Measurements from ENCODE around the gene TMEM273.

The TMEM273 gene

GRCh38 chr10:49220679-49221078 lies 32.5 kb upstream of the TMEM273 start:
- Histone ChIP-seq H3K4me3 (ENCODE audit: low read length) (no peak overlapping the region), H3K9ac (ENCODE audit: low read length) (no peak overlapping the region), H3K36me3 (ENCODE audit: control insufficient read depth, low read depth, low read length) (no peaks in the 10 kb centered on the region), H3K27me3 (ENCODE audit: control insufficient read depth, insufficient read depth, low read length) (no peaks in the 10 kb centered on the region), H3K9me3 (ENCODE audit: control insufficient read depth, low read depth, low read length) (no peaks in the 10 kb centered on the region), H3K4me1 (ENCODE audit: control insufficient read depth, low read depth, low read length) (no peaks in the 10 kb centered on the region), H3K27ac (ENCODE audit: low read length) (no peak overlapping the region)

GRCh38 chr10:49220031-49220430 lies 31.8 kb upstream of the TMEM273 start:
- Histone ChIP-seq H3K27me3 (ENCODE audit: control insufficient read depth, insufficient read depth, low read length) (no peaks in the 10 kb centered on the region), H3K4me1 (ENCODE audit: control insufficient read depth, low read depth, low read length) (no peaks in the 10 kb centered on the region), H3K9ac (ENCODE audit: low read length) (no peak overlapping the region), H3K9me3 (ENCODE audit: control insufficient read depth, low read depth, low read length) (no peaks in the 10 kb centered on the region), H3K27ac (ENCODE audit: low read length) (no peak overlapping the region), H3K4me3 (ENCODE audit: low read length) (no peak overlapping the region), H3K36me3 (ENCODE audit: control insufficient read depth, low read depth, low read length) (no peaks in the 10 kb centered on the region)

- Histone ChIP-seq H3K4me3 (ENCODE audit: low read length) (no peak overlapping the region), H3K36me3 (ENCODE audit: control insufficient read depth, low read depth, low read length) (no peaks in the 10 kb centered on the region), H3K9me3 (ENCODE audit: control insufficient read depth, low read depth, low read length) (no peaks in the 10 kb centered on the region), H3K9ac (ENCODE audit: low read length) (no peak overlapping the region), H3K27me3 (ENCODE audit: control insufficient read depth, insufficient read depth, low read length) (no peaks in the 10 kb centered on the region), H3K27ac (ENCODE audit: low read length) (no peak overlapping the region), H3K4me1 (ENCODE audit: control insufficient read depth, low read depth, low read length) (no peaks in the 10 kb centered on the region)
These were observed 31.1 kb upstream of the TMEM273 start for GRCh38 chr10:49219248-49219647.

- no peak overlapping the region for H3K27ac ChIP-seq (ENCODE audit: low read length)
- no peaks in the 10 kb centered on the region for H3K9me3 ChIP-seq (ENCODE audit: control insufficient read depth, low read depth, low read length)
- H3K27me3 ChIP-seq (ENCODE audit: control insufficient read depth, insufficient read depth, low read length), result no peaks in the 10 kb centered on the region
- no peak overlapping the region for H3K4me3 ChIP-seq (ENCODE audit: low read length)
- H3K4me1 ChIP-seq (ENCODE audit: control insufficient read depth, low read depth, low read length), result no peaks in the 10 kb centered on the region
- no peaks in the 10 kb centered on the region for H3K36me3 ChIP-seq (ENCODE audit: control insufficient read depth, low read depth, low read length)
- no peak overlapping the region for H3K9ac ChIP-seq (ENCODE audit: low read length)
These were observed 30.3 kb upstream of the TMEM273 start for GRCh38 chr10:49218480-49218879.

GRCh38 chr10:49217645-49218044 lies 29.5 kb upstream of the TMEM273 start:
- Histone ChIP-seq H3K9me3 (ENCODE audit: control insufficient read depth, low read depth, low read length) (no peaks in the 10 kb centered on the region), H3K4me3 (ENCODE audit: low read length) (no peak overlapping the region), H3K27ac (ENCODE audit: low read length) (no peak overlapping the region), H3K4me1 (ENCODE audit: control insufficient read depth, low read depth, low read length) (peaks cover 4% of the 10 kb centered on the region), H3K27me3 (ENCODE audit: control insufficient read depth, insufficient read depth, low read length) (no peaks in the 10 kb centered on the region), H3K36me3 (ENCODE audit: control insufficient read depth, low read depth, low read length) (no peaks in the 10 kb centered on the region), H3K9ac (ENCODE audit: low read length) (no peak overlapping the region)

GRCh38 chr10:49213211-49213610 lies 25.0 kb upstream of the TMEM273 start:
- Histone ChIP-seq H3K27ac (ENCODE audit: low read length) (no peak overlapping the region), H3K9me3 (ENCODE audit: control insufficient read depth, low read depth, low read length) (no peaks in the 10 kb centered on the region), H3K4me1 (ENCODE audit: control insufficient read depth, low read depth, low read length) (peaks cover 4% of the 10 kb centered on the region), H3K36me3 (ENCODE audit: control insufficient read depth, low read depth, low read length) (no peaks in the 10 kb centered on the region), H3K4me3 (ENCODE audit: low read length) (no peak overlapping the region), H3K9ac (ENCODE audit: low read length) (no peak overlapping the region), H3K27me3 (ENCODE audit: control insufficient read depth, insufficient read depth, low read length) (no peaks in the 10 kb centered on the region)

- no peak overlapping the region for H3K9ac ChIP-seq (ENCODE audit: low read length)
- peaks cover 4% of the 10 kb centered on the region for H3K4me1 ChIP-seq (ENCODE audit: control insufficient read depth, low read depth, low read length)
- H3K36me3 ChIP-seq (ENCODE audit: control insufficient read depth, low read depth, low read length), result no peaks in the 10 kb centered on the region
- no peaks in the 10 kb centered on the region for H3K9me3 ChIP-seq (ENCODE audit: control insufficient read depth, low read depth, low read length)
- H3K4me3 ChIP-seq (ENCODE audit: low read length), result no peak overlapping the region
- no peaks in the 10 kb centered on the region for H3K27me3 ChIP-seq (ENCODE audit: control insufficient read depth, insufficient read depth, low read length)
- H3K27ac ChIP-seq (ENCODE audit: low read length), result no peak overlapping the region
These were observed 24.6 kb upstream of the TMEM273 start for GRCh38 chr10:49212783-49213182.

GRCh38 chr10:49212076-49212475 lies 23.9 kb upstream of the TMEM273 start:
- peaks cover 4% of the 10 kb centered on the region for H3K4me1 ChIP-seq (ENCODE audit: control insufficient read depth, low read depth, low read length)
- H3K27ac ChIP-seq (ENCODE audit: low read length), result no peak overlapping the region
- H3K9me3 ChIP-seq (ENCODE audit: control insufficient read depth, low read depth, low read length), result no peaks in the 10 kb centered on the region
- H3K27me3 ChIP-seq (ENCODE audit: control insufficient read depth, insufficient read depth, low read length), result no peaks in the 10 kb centered on the region
- no peak overlapping the region for H3K9ac ChIP-seq (ENCODE audit: low read length)
- no peaks in the 10 kb centered on the region for H3K36me3 ChIP-seq (ENCODE audit: control insufficient read depth, low read depth, low read length)
- no peak overlapping the region for H3K4me3 ChIP-seq (ENCODE audit: low read length)

GRCh38 chr10:49208996-49209395 lies 20.8 kb upstream of the TMEM273 start:
- peaks cover 4% of the 10 kb centered on the region for H3K4me1 ChIP-seq (ENCODE audit: control insufficient read depth, low read depth, low read length)
- H3K36me3 ChIP-seq (ENCODE audit: control insufficient read depth, low read depth, low read length), result no peaks in the 10 kb centered on the region
- no peak overlapping the region for H3K4me3 ChIP-seq (ENCODE audit: low read length)
- H3K9ac ChIP-seq (ENCODE audit: low read length), result no peak overlapping the region
- no peaks in the 10 kb centered on the region for H3K27me3 ChIP-seq (ENCODE audit: control insufficient read depth, insufficient read depth, low read length)
- no peak overlapping the region for H3K27ac ChIP-seq (ENCODE audit: low read length)
- H3K9me3 ChIP-seq (ENCODE audit: control insufficient read depth, low read depth, low read length), result no peaks in the 10 kb centered on the region

GRCh38 chr10:49207936-49208487 lies 19.8 kb upstream of the TMEM273 start:
- H3K9me3 ChIP-seq (ENCODE audit: control insufficient read depth, low read depth, low read length), result no peaks in the 10 kb centered on the region
- H3K4me1 ChIP-seq (ENCODE audit: control insufficient read depth, low read depth, low read length), result peaks cover 2% of the 10 kb centered on the region
- no peak overlapping the region for H3K27ac ChIP-seq (ENCODE audit: low read length)
- no peak overlapping the region for H3K9ac ChIP-seq (ENCODE audit: low read length)
- H3K4me3 ChIP-seq (ENCODE audit: low read length), result no peak overlapping the region
- no peaks in the 10 kb centered on the region for H3K27me3 ChIP-seq (ENCODE audit: control insufficient read depth, insufficient read depth, low read length)
- no peaks in the 10 kb centered on the region for H3K36me3 ChIP-seq (ENCODE audit: control insufficient read depth, low read depth, low read length)

- Histone ChIP-seq H3K9me3 (ENCODE audit: control insufficient read depth, low read depth, low read length) (no peaks in the 10 kb centered on the region), H3K9ac (ENCODE audit: low read length) (no peak overlapping the region), H3K27ac (ENCODE audit: low read length) (no peak overlapping the region), H3K27me3 (ENCODE audit: control insufficient read depth, insufficient read depth, low read length) (no peaks in the 10 kb centered on the region), H3K4me3 (ENCODE audit: low read length) (no peak overlapping the region), H3K4me1 (ENCODE audit: control insufficient read depth, low read depth, low read length) (no peaks in the 10 kb centered on the region), H3K36me3 (ENCODE audit: control insufficient read depth, low read depth, low read length) (no peaks in the 10 kb centered on the region)
These were observed 18.9 kb upstream of the TMEM273 start for GRCh38 chr10:49207113-49207512.

- no peaks in the 10 kb centered on the region for H3K36me3 ChIP-seq (ENCODE audit: control insufficient read depth, low read depth, low read length)
- no peaks in the 10 kb centered on the region for H3K27me3 ChIP-seq (ENCODE audit: control insufficient read depth, insufficient read depth, low read length)
- no peak overlapping the region for H3K4me3 ChIP-seq (ENCODE audit: low read length)
- H3K27ac ChIP-seq (ENCODE audit: low read length), result no peak overlapping the region
- no peak overlapping the region for H3K9ac ChIP-seq (ENCODE audit: low read length)
- no peaks in the 10 kb centered on the region for H3K9me3 ChIP-seq (ENCODE audit: control insufficient read depth, low read depth, low read length)
- no peaks in the 10 kb centered on the region for H3K4me1 ChIP-seq (ENCODE audit: control insufficient read depth, low read depth, low read length)
These were observed 17.0 kb upstream of the TMEM273 start for GRCh38 chr10:49205206-49205605.
